Hepatocyte (in vitro differentiated cells): ENCODE measurements around the gene CDC37L1. TPM values are rescaled to one million over a fixed set of nuclear protein-coding genes. Genes with fewer than 3 reads are reported as not detected.

Source experiments
- DNase-seq: peaks from one replicate; pipeline ENCODE4 v3.0.0-alpha.2; 2016; ENCODE audit warnings: low spot score
- H2AFZ ChIP-seq: fragments of 200-600 bp; sonication (generic); 2 replicates; pipeline ENCODE4 v1.6.0; 2016; ENCODE audit warnings: antibody characterized with exemption, mild to moderate bottlenecking
- H3K27ac ChIP-seq: fragments of 200-600 bp; sonication (generic); 2 replicates; pipeline ENCODE4 v1.5.1; 2016; ENCODE audit warnings: mild to moderate bottlenecking
- H3K27me3 ChIP-seq: fragments of 200-600 bp; sonication (generic); 2 replicates; pipeline ENCODE4 v1.6.1; 2016
- H3K36me3 ChIP-seq: fragments of 200-600 bp; sonication (generic); replicated peaks from 2 replicates; pipeline ENCODE4 v1.5.1; 2016; ENCODE audit warnings: low read depth; ENCODE audit not compliant: insufficient read depth
- H3K4me1 ChIP-seq: fragments of 200-600 bp; sonication (generic); 2 replicates; pipeline ENCODE4 v1.5.1; 2016; ENCODE audit warnings: mild to moderate bottlenecking, moderate library complexity; ENCODE audit not compliant: insufficient read depth
- H3K4me2 ChIP-seq: fragments of 200-600 bp; sonication (generic); 2 replicates; pipeline ENCODE4 v1.6.0; 2016
- H3K4me3 ChIP-seq: fragments of 200-600 bp; sonication (generic); 2 replicates; pipeline ENCODE4 v1.5.1; 2016; ENCODE audit warnings: mild to moderate bottlenecking
- H3K79me2 ChIP-seq: fragments of 200-600 bp; sonication (generic); 2 replicates; pipeline ENCODE4 v1.6.0; 2017; ENCODE audit warnings: mild to moderate bottlenecking
- H3K9me2 ChIP-seq: fragments of 200-600 bp; sonication (generic); replicated peaks from 2 replicates; pipeline ENCODE4 v1.6.0; 2017; ENCODE audit warnings: mild to moderate bottlenecking; ENCODE audit not compliant: insufficient read depth
- H3K9me3 ChIP-seq: fragments of 200-600 bp; sonication (generic); 2 replicates; pipeline ENCODE4 v1.5.1; 2016; ENCODE audit warnings: low read depth, mild to moderate bottlenecking
- H4K20me1 ChIP-seq: fragments of 200-600 bp; sonication (generic); 2 replicates; pipeline ENCODE4 v1.6.0; 2016; ENCODE audit warnings: mild to moderate bottlenecking; ENCODE audit not compliant: insufficient read depth, poor library complexity, severe bottlenecking
- EZH2 ChIP-seq: fragments of 200-600 bp; sonication (generic); IDR thresholded peaks from 2 replicates; pipeline ENCODE4 v1.6.1; 2016; ENCODE audit warnings: antibody characterized with exemption, mild to moderate bottlenecking, borderline replicate concordance
- EZH2phosphoT487 ChIP-seq: fragments of 200-600 bp; sonication (generic); IDR thresholded peaks from one replicate; pipeline ENCODE4 v1.6.1; 2018; ENCODE audit warnings: antibody characterized with exemption, mild to moderate bottlenecking, low read depth, moderate library complexity; ENCODE audit not compliant: unreplicated experiment, severe bottlenecking
- WGBS: methylation state at CpG from one replicate; pipeline ENCODE4 v1.1.6; 2016; ENCODE audit warnings: low lambda C conversion rate; ENCODE audit errors: missing lambda C conversion rate; 5-methylcytosine and 5-hydroxymethylcytosine counted together
- polyA plus RNA-seq: library from polyadenylated mRNA; unstranded; fragments of >200 nt; fragmentation: Nextera tagmentation; extraction: Ambion mirVana; gene quantifications from 2 replicates; pipeline ENCODE4 v1.2.1, GENCODE V29; 2016
- total RNA-seq: library from RNA; depleted of rRNA; stranded (reverse); fragments of >200 nt; gene quantifications from 2 replicates; pipeline ENCODE4 v1.2.3, GENCODE V29; 2014
- TF ChIP-seq, protein P1 (sequence below): fragments of 200-600 bp; sonication (generic); IDR thresholded peaks from 2 replicates; pipeline ENCODE4 v1.5.1; 2016; ENCODE audit warnings: antibody characterized with exemption, mild to moderate bottlenecking; ENCODE audit not compliant: poor library complexity

The CDC37L1 gene
- total and polyA plus RNA-seq, 2 experiments from 2014 or later, result 17.2 to 25.5 TPM

DNA sequence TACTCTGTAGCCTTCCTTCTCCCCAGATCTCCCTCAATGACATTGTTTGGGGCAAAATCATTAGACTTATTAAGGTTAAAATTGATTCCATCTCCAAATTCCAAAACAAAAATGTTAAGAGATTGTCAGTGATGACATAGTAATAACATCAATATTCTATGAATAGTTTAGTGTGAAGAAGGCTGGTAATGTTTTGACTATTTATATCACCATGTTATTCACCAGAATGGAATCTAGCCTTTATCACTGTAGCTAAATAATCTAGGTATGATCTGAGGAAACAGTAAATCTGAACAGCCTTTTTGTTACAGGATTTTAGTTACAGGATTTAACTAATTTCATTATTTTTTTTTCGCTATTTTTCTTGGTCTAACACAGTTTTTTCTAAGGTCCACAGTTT is 18.2 kb upstream of the CDC37L1 start:
- Histone ChIP-seq H3K4me2 (peak overlapping the region; percentile 93), H4K20me1 (no peaks in the 10 kb centered on the region), H3K9me2 (no peaks in the 10 kb centered on the region), H3K27me3 (no peaks in the 10 kb centered on the region), H3K27ac (peak overlapping the region; percentile 96), H3K9me3 (no peaks in the 10 kb centered on the region), H2AFZ (peak overlapping the region; percentile 87), H3K4me1 (peaks cover 39% of the 10 kb centered on the region), H3K79me2 (peaks cover 25% of the 10 kb centered on the region), H3K36me3 (no peaks in the 10 kb centered on the region), H3K4me3 (no peak overlapping the region)
- DNase-seq, result no peak
- WGBS, result 91% methylated on average over 1 of the region's 1 CpG
- TF ChIP-seq, protein P1, sequence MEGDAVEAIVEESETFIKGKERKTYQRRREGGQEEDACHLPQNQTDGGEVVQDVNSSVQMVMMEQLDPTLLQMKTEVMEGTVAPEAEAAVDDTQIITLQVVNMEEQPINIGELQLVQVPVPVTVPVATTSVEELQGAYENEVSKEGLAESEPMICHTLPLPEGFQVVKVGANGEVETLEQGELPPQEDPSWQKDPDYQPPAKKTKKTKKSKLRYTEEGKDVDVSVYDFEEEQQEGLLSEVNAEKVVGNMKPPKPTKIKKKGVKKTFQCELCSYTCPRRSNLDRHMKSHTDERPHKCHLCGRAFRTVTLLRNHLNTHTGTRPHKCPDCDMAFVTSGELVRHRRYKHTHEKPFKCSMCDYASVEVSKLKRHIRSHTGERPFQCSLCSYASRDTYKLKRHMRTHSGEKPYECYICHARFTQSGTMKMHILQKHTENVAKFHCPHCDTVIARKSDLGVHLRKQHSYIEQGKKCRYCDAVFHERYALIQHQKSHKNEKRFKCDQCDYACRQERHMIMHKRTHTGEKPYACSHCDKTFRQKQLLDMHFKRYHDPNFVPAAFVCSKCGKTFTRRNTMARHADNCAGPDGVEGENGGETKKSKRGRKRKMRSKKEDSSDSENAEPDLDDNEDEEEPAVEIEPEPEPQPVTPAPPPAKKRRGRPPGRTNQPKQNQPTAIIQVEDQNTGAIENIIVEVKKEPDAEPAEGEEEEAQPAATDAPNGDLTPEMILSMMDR, result no peak
- TF ChIP-seq EZH2 (no peak), EZH2phosphoT487 (no peak)

DNA sequence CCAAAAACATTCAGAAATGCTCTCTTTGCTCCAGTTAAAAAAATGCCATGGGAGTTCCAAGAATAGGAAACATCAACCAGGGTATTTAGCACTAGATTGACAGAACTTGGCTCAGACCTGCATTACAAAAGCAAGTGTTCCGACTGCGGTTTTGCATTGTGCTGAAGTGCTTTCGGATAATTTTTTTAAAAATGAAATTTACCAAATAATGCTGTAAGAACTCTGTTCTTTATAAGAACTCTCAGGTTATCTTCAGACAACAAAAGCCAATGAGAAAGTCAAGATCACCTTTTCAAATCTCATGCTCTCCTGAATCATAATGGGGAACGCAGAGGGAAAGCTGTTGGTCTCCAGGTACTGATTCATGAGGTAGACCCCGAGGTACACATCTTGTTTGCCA is 17.8 kb upstream of the CDC37L1 start:
- Histone ChIP-seq H4K20me1 (no peaks in the 10 kb centered on the region), H3K9me3 (no peaks in the 10 kb centered on the region), H3K9me2 (no peaks in the 10 kb centered on the region), H3K36me3 (no peaks in the 10 kb centered on the region), H3K27ac (peak overlapping the region; percentile 96), H3K4me1 (peaks cover 39% of the 10 kb centered on the region), H3K4me3 (peak overlapping the region; percentile 93), H3K27me3 (no peaks in the 10 kb centered on the region), H3K79me2 (peaks cover 25% of the 10 kb centered on the region), H3K4me2 (peak overlapping the region; percentile 93), H2AFZ (peak overlapping the region; percentile 87)
- DNase-seq, result no peak
- TF ChIP-seq EZH2 (no peak), EZH2phosphoT487 (no peak)
- TF ChIP-seq, protein P1, result no peak
- WGBS, result 30% methylated on average over 5 of the region's 5 CpGs

DNA sequence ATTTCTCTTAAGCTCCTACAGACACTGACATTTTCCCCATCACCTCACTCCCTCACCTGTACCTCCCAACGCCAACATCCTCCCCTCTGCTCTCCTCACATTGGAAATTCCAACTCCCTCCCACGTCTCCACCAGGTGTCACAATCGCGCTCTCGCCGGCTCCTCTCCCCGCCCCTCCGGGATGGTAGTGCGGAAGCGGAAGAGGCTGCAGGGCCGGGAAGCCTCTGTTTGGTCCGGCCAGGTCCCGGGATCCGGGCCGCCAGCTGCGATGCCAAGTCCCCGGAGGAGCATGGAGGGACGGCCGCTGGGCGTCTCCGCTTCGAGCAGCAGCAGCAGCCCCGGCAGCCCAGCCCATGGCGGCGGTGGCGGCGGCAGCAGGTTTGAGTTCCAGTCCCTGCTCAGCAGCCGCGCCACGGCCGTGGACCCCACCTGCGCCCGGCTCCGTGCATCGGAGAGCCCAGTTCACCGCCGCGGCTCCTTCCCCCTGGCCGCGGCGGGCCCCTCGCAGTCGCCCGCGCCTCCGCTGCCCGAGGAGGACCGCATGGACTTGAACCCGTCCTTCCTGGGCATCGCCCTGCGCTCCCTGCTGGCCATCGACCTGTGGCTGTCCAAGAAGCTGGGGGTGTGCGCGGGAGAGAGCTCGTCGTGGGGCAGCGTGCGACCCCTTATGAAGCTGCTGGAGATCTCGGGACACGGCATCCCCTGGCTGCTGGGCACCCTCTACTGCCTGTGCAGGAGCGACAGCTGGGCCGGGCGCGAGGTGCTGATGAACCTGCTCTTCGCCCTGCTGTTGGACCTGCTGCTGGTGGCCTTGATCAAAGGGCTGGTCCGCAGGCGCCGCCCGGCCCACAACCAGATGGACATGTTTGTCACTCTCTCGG is 17.0 kb upstream of the CDC37L1 start, which contains the start of gene PLPP6:
TSS of gene PLPP6 (plus strand) at position 187 of the 881 bp plus-strand sequence. CDS start at position 269, 82 bp downstream.
- no peaks in the 10 kb centered on the region for H3K36me3 ChIP-seq
- WGBS, result 2% methylated on average over 68 of the region's 70 CpGs
- H2AFZ ChIP-seq, result peak within 1 kb of the TSS; percentile 87

More for the DNA sequence above, 17.0 kb upstream of the CDC37L1 start, which contains the start of gene PLPP6:
- H3K4me2 ChIP-seq, result peak within 1 kb of the TSS; percentile 93
- H3K79me2 ChIP-seq, result peaks cover 25% of the 10 kb centered on the region
- H3K4me3 ChIP-seq, result peak within 1 kb of the TSS; percentile 93
- H3K27ac ChIP-seq, result peak within 1 kb of the TSS; percentile 96
- H3K27me3 ChIP-seq, result no peaks in the 10 kb centered on the region
- H3K4me1 ChIP-seq, result peaks cover 39% of the 10 kb centered on the region
- TF ChIP-seq, protein P1, result peak; percentile 59
- TF ChIP-seq EZH2, result no peak
- no peaks in the 10 kb centered on the region for H3K9me2 ChIP-seq
- DNase-seq, result peak; percentile 95
- no peaks in the 10 kb centered on the region for H4K20me1 ChIP-seq
- no peaks in the 10 kb centered on the region for H3K9me3 ChIP-seq
